BJ (cell line): ENCODE data around the gene TRIAP1. TPM values are rescaled to one million over a fixed set of nuclear protein-coding genes. Genes with fewer than 3 reads are reported as not detected.
"Not testable (repeated sequence)": the region's sequence is repeated elsewhere in the genome, so short reads cannot be mapped to it uniquely, and the experiment has no call there.

ENCODE experiments used
- CTCF ChIA-PET: fragments of 350-600 bp; formaldehyde crosslinking; extraction: SDS; loops from one replicate; lab custom pipeline; 2021; ENCODE audit warnings: antibody characterized with exemption, inconsistent platforms; lab: Yijun Ruan, JAX
- POLR2A ChIA-PET: fragments of 300-600 bp; sonication (Branson Sonifier 250); formaldehyde crosslinking; extraction: SDS; loops from one replicate; lab custom pipeline; 2021; ENCODE audit warnings: antibody characterized with exemption; lab: Charles Lee
- DNase-seq: peaks from one replicate; pipeline ENCODE4 v3.0.0-alpha.2; 2011; ENCODE audit warnings: low read depth
- H3K27me3 ChIP-seq: 2 replicates; pipeline ENCODE4 v1.6.0; 2011; ENCODE audit warnings: low read length; ENCODE audit not compliant: control insufficient read depth, insufficient read depth
- H3K36me3 ChIP-seq: 2 replicates; pipeline ENCODE4 v1.5.1; 2011; ENCODE audit warnings: low read length; ENCODE audit not compliant: control insufficient read depth, insufficient read depth
- H3K4me3 ChIP-seq: 2 replicates; pipeline ENCODE4 v1.5.1; 2011; ENCODE audit warnings: low read depth, mild to moderate bottlenecking, control low read depth, low read length
- polyA plus RNA-seq: library from polyadenylated mRNA; depleted of rRNA; stranded (reverse); fragments of >200 nt; gene quantifications from 2 replicates; pipeline ENCODE4 v1.2.3, GENCODE V29; 2011
- TF ChIP-seq, protein P1 (sequence below): IDR thresholded peaks from 2 replicates; pipeline ENCODE4 v1.5.1; 2011; ENCODE audit warnings: low read depth, mild to moderate bottlenecking, control low read depth, inconsistent platforms, low read length, moderate library complexity; ENCODE audit not compliant: insufficient read depth

TRIAP1 gene
- polyA plus RNA-seq, 1 experiment: 24.7 TPM

GRCh38 chr12:120489018-120489417 lies 42.8 kb upstream of the TRIAP1 start:
- Histone ChIP-seq H3K27me3 (no peaks in the 10 kb centered on the region), H3K36me3 (peaks cover 4% of the 10 kb centered on the region), H3K4me3 (no peak overlapping the region)
- CTCF ChIA-PET: interaction anchor here (0.9 to 3.7 kb wide), 3 partner anchors 13 to 49 kb away, joined by 3 to 13 read pairs (median 6); partner anchors contain the start of gene SRSF9
- TF ChIP-seq, protein P1, sequence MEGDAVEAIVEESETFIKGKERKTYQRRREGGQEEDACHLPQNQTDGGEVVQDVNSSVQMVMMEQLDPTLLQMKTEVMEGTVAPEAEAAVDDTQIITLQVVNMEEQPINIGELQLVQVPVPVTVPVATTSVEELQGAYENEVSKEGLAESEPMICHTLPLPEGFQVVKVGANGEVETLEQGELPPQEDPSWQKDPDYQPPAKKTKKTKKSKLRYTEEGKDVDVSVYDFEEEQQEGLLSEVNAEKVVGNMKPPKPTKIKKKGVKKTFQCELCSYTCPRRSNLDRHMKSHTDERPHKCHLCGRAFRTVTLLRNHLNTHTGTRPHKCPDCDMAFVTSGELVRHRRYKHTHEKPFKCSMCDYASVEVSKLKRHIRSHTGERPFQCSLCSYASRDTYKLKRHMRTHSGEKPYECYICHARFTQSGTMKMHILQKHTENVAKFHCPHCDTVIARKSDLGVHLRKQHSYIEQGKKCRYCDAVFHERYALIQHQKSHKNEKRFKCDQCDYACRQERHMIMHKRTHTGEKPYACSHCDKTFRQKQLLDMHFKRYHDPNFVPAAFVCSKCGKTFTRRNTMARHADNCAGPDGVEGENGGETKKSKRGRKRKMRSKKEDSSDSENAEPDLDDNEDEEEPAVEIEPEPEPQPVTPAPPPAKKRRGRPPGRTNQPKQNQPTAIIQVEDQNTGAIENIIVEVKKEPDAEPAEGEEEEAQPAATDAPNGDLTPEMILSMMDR: no peak
- DNase-seq: no peak
- POLR2A ChIA-PET: no interaction called here

- no peak for DNase-seq
- POLR2A ChIA-PET: no interaction called here
- CTCF ChIA-PET: interaction anchor here (0.9 to 3.7 kb wide), 3 partner anchors 12 to 48 kb away, joined by 3 to 13 read pairs (median 6); partner anchors contain the start of gene SRSF9
- Histone ChIP-seq H3K4me3 (no peak overlapping the region), H3K27me3 (no peaks in the 10 kb centered on the region), H3K36me3 (peaks cover 4% of the 10 kb centered on the region)
- TF ChIP-seq, protein P1: no peak
Observed at GRCh38 chr12:120488057-120488640, 42.0 kb upstream of the TRIAP1 start.

DNA sequence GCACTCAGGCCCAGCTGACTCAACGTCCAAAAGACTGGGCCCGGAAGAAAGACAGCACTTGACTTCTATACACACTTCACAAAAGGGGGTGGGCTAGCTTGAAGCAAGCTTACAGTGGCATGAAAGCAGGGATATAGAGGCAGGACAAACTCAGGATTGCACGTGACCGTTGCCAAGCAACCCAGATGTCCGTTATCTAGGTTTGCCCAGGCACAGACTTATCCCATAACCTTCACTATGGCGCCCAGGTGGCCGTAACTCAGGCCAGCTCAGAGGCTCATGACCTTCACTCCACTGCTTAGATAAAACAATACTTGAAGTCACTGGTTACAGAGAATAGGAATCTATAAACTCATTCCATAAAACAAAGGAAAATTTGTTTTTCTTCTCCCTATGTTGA lies 41.4 kb upstream of the TRIAP1 start:
- H3K27me3 ChIP-seq, H3K4me3 ChIP-seq, POLR2A ChIA-PET, CTCF ChIA-PET, DNase-seq, H3K36me3 ChIP-seq: not testable (repeated sequence)

DNA sequence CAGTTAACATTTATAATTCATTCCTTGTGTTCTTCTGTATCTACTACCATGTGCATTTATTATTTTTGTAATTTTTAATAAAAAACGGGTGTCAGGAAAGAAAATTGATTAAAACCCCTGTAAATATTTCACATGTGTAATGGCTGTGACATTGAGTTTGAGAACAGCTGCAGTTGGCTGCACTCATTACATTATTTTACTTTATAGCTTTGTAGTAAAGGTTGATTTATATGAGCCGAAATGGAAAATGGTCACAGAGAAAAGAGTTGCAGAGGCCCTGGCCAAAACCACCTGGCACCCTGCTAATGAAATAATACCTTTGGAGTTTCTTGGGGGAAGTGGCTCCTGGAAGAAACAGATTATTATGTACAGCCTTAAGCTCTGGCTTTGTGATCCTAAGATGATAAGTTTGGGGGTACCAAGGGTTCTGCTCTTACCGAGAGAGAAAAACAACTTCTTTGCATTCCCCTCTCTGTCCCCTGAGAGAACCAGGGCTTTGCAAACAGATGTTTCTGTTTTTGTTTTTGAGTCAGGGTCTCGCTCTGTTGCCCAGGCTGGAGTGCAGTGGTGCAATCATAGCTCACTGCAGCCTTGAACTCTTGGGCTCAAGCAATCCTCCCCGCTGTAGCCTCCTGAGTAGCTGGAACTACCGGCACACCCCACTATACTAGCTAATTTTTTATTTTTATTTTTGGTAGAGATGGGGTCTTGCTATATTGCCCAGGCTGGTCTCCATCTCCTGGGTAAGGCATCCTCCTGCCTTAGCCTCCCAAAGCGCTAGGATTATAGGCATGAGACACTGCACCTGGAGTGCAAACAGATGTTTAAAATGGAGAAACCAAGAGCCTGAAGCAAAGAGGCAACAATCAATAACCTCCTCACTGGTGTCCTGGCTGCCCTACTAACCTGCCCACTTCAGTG lies 40.0 kb upstream of the TRIAP1 start:
- Histone ChIP-seq H3K36me3 (peaks cover 3% of the 10 kb centered on the region; the same call in 1 of the 2 replicates), H3K27me3 (no peaks in the 10 kb centered on the region), H3K4me3 (no peak overlapping the region)
- POLR2A ChIA-PET: no interaction called here
- CTCF ChIA-PET: no interaction called here
- TF ChIP-seq, protein P1: no peak
- DNase-seq: no peak

- no peak overlapping the region for H3K4me3 ChIP-seq
- POLR2A ChIA-PET: no interaction called here
- TF ChIP-seq, protein P1: no peak
- H3K27me3 ChIP-seq: no peaks in the 10 kb centered on the region
- CTCF ChIA-PET: interaction anchor here (1.7 kb wide), 1 partner anchor 17 kb away, joined by 5 read pairs; no protein-coding TSS in a partner anchor
- DNase-seq: no peak
- 0 out of 2 replicates have a peak, but pooled peaks cover 1% of the 10 kb centered on the region for H3K36me3 ChIP-seq
Observed at GRCh38 chr12:120483621-120484020, 37.4 kb upstream of the TRIAP1 start.
